Loucy (cell line): ENCODE measurements around the gene PPM1F.
A peak's percentile ranks its signal among the peaks of the same experiment; 100 is the strongest.

Source experiments
- H2AFZ ChIP-seq: fragments of 200-600 bp; sonication (generic); 2 replicates; pipeline ENCODE4 v1.6.0; 2016; ENCODE audit warnings: antibody characterized with exemption, mild to moderate bottlenecking, low read length, moderate library complexity
- H3F3A ChIP-seq: fragments of 200-600 bp; 2 replicates; pipeline ENCODE4 v1.6.0; 2016; ENCODE audit warnings: antibody characterized with exemption, low read depth, mild to moderate bottlenecking
- H3K27me3 ChIP-seq: fragments of 200-600 bp; sonication (generic); 2 replicates; pipeline ENCODE4 v1.6.1; 2014; ENCODE audit warnings: low read length, mild to moderate bottlenecking; ENCODE audit not compliant: insufficient read depth, poor library complexity, severe bottlenecking
- H3K36me3 ChIP-seq: fragments of 200-600 bp; sonication (generic); 2 replicates; pipeline ENCODE4 v1.6.1; 2016; ENCODE audit warnings: low read length; ENCODE audit not compliant: insufficient read depth
- H3K4me1 ChIP-seq: fragments of 200-600 bp; sonication (generic); 2 replicates; pipeline ENCODE4 v1.5.1; 2014; ENCODE audit warnings: low read length, mild to moderate bottlenecking; ENCODE audit not compliant: insufficient read depth, poor library complexity, severe bottlenecking
- H3K4me2 ChIP-seq: fragments of 200-600 bp; sonication (generic); 2 replicates; pipeline ENCODE4 v1.6.0; 2014; ENCODE audit warnings: antibody characterized with exemption, low read length, low read depth, mild to moderate bottlenecking; ENCODE audit not compliant: poor library complexity, severe bottlenecking
- H3K4me3 ChIP-seq: fragments of 200-600 bp; sonication (generic); 2 replicates; pipeline ENCODE4 v1.5.1; 2014; ENCODE audit warnings: low read length, mild to moderate bottlenecking, mixed read lengths; ENCODE audit not compliant: poor library complexity, severe bottlenecking
- H3K79me2 ChIP-seq: fragments of 200-600 bp; sonication (generic); 2 replicates; pipeline ENCODE4 v1.6.1; 2014; ENCODE audit warnings: low read length; ENCODE audit not compliant: insufficient read depth
- H3K9ac ChIP-seq: fragments of 200-600 bp; sonication (generic); 2 replicates; pipeline ENCODE4 v1.6.0; 2014; ENCODE audit warnings: mild to moderate bottlenecking, low read depth, low read length, moderate library complexity; ENCODE audit not compliant: poor library complexity, severe bottlenecking
- H3K9me2 ChIP-seq: fragments of 200-600 bp; sonication (generic); replicated peaks from 2 replicates; pipeline ENCODE4 v1.6.1; 2016; ENCODE audit warnings: low read depth, low read length, mixed read lengths
- H3K9me3 ChIP-seq: fragments of 200-600 bp; sonication (generic); 2 replicates; pipeline ENCODE4 v1.6.1; 2014; ENCODE audit warnings: mild to moderate bottlenecking, antibody characterized with exemption, low read length, low read depth; ENCODE audit not compliant: insufficient read depth
- H4K20me1 ChIP-seq: fragments of 200-600 bp; sonication (generic); 2 replicates; pipeline ENCODE4 v1.6.0; 2014; ENCODE audit warnings: antibody characterized with exemption, low read length, mild to moderate bottlenecking; ENCODE audit not compliant: insufficient read depth, poor library complexity, severe bottlenecking
- EZH2phosphoT487 ChIP-seq: fragments of 200-600 bp; IDR thresholded peaks from 2 replicates; pipeline ENCODE4 v1.6.1; 2018; ENCODE audit warnings: antibody characterized with exemption, mild to moderate bottlenecking, moderate library complexity, borderline replicate concordance
- TF ChIP-seq, protein P1 (sequence below): fragments of 200-600 bp; sonication (generic); conservative IDR thresholded peaks from 2 replicates; pipeline ENCODE4 v1.5.1; 2014; ENCODE audit warnings: mild to moderate bottlenecking, antibody characterized with exemption, low read length

The PPM1F gene

DNA sequence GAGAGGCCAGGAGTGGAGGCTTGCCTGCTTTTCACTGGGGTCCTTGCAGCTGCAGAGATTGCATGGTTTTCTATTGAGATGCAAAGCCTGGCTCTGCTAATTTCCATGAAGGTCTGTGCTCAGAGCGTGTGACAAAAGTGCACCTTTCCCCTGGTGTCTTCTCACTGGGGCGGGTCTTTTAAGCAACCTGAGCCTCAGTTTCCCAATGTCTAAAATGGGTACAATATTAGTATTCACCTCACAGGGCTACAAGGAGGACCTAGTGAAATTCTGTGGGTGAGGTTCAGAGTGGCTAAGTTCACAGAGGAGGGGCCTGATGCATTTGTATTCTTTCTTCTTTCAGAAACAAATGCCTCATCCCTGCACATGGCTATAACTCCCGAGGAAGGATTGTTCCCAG, 20.3 kb downstream of the PPM1F start:
- H3K9ac ChIP-seq, result no peak overlapping the region
- H3K4me3 ChIP-seq, result no peak overlapping the region
- H3K36me3 ChIP-seq, result peaks cover 43% of the 10 kb centered on the region; the same call in 1 of the 2 replicates
- H3K4me1 ChIP-seq, result peaks cover 21% of the 10 kb centered on the region
- no peaks in the 10 kb centered on the region for H3K9me3 ChIP-seq
- H3K4me2 ChIP-seq, result no peak overlapping the region
- H3K27me3 ChIP-seq, result no peaks in the 10 kb centered on the region
- no peak overlapping the region for H2AFZ ChIP-seq
- peaks cover 5% of the 10 kb centered on the region; the same call in 1 of the 2 replicates for H3K79me2 ChIP-seq
- no peaks in the 10 kb centered on the region for H3K9me2 ChIP-seq
- H4K20me1 ChIP-seq, result no peaks in the 10 kb centered on the region
- H3F3A ChIP-seq, result 0 out of 2 replicates have a peak, but pooled peaks cover 2% of the 10 kb centered on the region
- TF ChIP-seq EZH2phosphoT487, result no peak
- TF ChIP-seq, protein P1, sequence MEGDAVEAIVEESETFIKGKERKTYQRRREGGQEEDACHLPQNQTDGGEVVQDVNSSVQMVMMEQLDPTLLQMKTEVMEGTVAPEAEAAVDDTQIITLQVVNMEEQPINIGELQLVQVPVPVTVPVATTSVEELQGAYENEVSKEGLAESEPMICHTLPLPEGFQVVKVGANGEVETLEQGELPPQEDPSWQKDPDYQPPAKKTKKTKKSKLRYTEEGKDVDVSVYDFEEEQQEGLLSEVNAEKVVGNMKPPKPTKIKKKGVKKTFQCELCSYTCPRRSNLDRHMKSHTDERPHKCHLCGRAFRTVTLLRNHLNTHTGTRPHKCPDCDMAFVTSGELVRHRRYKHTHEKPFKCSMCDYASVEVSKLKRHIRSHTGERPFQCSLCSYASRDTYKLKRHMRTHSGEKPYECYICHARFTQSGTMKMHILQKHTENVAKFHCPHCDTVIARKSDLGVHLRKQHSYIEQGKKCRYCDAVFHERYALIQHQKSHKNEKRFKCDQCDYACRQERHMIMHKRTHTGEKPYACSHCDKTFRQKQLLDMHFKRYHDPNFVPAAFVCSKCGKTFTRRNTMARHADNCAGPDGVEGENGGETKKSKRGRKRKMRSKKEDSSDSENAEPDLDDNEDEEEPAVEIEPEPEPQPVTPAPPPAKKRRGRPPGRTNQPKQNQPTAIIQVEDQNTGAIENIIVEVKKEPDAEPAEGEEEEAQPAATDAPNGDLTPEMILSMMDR, result no peak

DNA sequence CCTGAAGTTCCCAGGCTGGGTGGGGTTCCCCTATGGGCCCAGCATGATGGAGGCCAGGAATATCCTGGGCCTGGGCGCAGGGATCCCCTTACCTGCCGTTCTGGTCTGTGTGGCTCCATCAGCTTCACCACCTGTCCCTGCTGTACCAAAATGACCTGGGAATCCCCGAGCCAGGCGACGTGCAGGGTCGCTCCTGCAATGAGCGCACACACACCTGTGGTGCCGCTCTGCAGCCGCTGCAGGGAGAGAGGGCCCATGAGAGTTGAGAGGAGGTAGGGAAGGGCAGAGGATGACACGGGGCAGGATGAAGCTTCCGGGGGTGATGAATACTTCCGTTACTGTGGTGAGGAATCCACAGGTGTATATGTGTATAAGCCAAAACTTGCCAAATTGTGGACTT, 21.6 kb downstream of the PPM1F start:
- no peak overlapping the region for H3K9ac ChIP-seq
- no peak overlapping the region for H2AFZ ChIP-seq
- peaks cover 43% of the 10 kb centered on the region; the same call in 1 of the 2 replicates for H3K36me3 ChIP-seq
- no peaks in the 10 kb centered on the region for H4K20me1 ChIP-seq
- no peaks in the 10 kb centered on the region for H3K79me2 ChIP-seq
- H3K4me2 ChIP-seq, result no peak overlapping the region
- no peak overlapping the region for H3K4me3 ChIP-seq
- no peaks in the 10 kb centered on the region for H3K9me3 ChIP-seq
- H3K9me2 ChIP-seq, result no peaks in the 10 kb centered on the region
- 0 out of 2 replicates have a peak, but pooled peaks cover 2% of the 10 kb centered on the region for H3F3A ChIP-seq
- H3K4me1 ChIP-seq, result peaks cover 16% of the 10 kb centered on the region
- no peaks in the 10 kb centered on the region for H3K27me3 ChIP-seq
- TF ChIP-seq, protein P1, result no peak
- no peak for TF ChIP-seq EZH2phosphoT487

DNA sequence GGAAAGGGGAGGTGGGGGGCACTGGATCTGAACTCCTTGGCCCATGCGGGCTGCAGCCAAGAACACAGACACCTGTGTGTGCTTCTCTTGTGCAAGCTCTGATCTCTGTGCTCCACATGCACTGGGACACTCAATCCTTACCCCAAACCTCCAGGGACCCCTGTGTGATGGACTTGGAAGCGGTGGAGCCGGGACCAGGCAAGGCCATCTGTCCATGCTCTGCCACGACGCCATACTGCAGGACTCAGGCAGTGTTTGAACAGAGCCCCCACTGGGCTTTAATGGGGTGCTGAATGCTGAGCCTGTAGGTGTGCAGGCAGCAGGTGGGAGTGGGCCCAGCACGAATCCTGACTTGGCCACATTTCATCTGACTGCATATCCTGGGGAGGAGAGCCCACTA, 23.4 kb downstream of the PPM1F start:
- H3K4me1 ChIP-seq, result peaks cover 16% of the 10 kb centered on the region
- no peaks in the 10 kb centered on the region for H3K79me2 ChIP-seq
- H4K20me1 ChIP-seq, result no peaks in the 10 kb centered on the region
- H3K9me2 ChIP-seq, result no peaks in the 10 kb centered on the region
- no peaks in the 10 kb centered on the region for H3K9me3 ChIP-seq
- no peak overlapping the region for H3K4me3 ChIP-seq
- 0 out of 2 replicates have a peak, but pooled peaks cover 2% of the 10 kb centered on the region for H3F3A ChIP-seq
- H3K36me3 ChIP-seq, result peaks cover 38% of the 10 kb centered on the region; the same call in 1 of the 2 replicates
- H3K4me2 ChIP-seq, result peak overlapping the region; percentile 16
- H3K9ac ChIP-seq, result peak overlapping the region; percentile 49
- H2AFZ ChIP-seq, result no peak overlapping the region
- no peak for TF ChIP-seq EZH2phosphoT487
- TF ChIP-seq, protein P1, result no peak
- H3K27me3 ChIP-seq, result no peaks in the 10 kb centered on the region
